Fibroblast of lung (primary cell): ENCODE results near the gene CERS6.

ENCODE experiments used
- CTCF ChIP-seq, 2 donors: IDR thresholded peaks in 1 of 2; conservative IDR thresholded peaks in 1 of 2; 1 replicate in 1 of 2; 2 replicates in 1 of 2; pipeline ENCODE4 v1.5.1; 2011 to 2012; ENCODE audit warnings: low read length in 2 of 2, control low read depth in 1 of 2, inconsistent platforms in 1 of 2, low read depth in 1 of 2, mild to moderate bottlenecking in 1 of 2
- EZH2 ChIP-seq: IDR thresholded peaks from 2 replicates; pipeline ENCODE4 v1.5.1; 2012; ENCODE audit warnings: low read length, control low read depth, mild to moderate bottlenecking; ENCODE audit errors: missing control alignments

GRCh38 chr2:168641636-168642035, 185.6 kb downstream of the CERS6 start:
- TF ChIP-seq CTCF (conservative IDR thresholded peaks at IDR 0.05 in 1 of 2, IDR thresholded peaks at IDR 0.05 in 1 of 2; ENCODE audit: low read depth in 1 of 2, low read length in 2 of 2): no peak
- no peak for TF ChIP-seq EZH2
